SK-N-MC (cell line): ENCODE data around the gene TTC31.
"Not testable (repeated sequence)": the region's sequence is repeated elsewhere in the genome, so short reads cannot be mapped to it uniquely, and the experiment has no call there.

Source experiments
- EZH2 ChIP-seq: fragments of 200-600 bp; sonication (generic); IDR thresholded peaks from one replicate; pipeline ENCODE4 v1.6.1; 2017; ENCODE audit warnings: antibody characterized with exemption
- POLR2AphosphoS5 ChIP-seq: IDR thresholded peaks from 2 replicates; pipeline ENCODE4 v1.6.1; 2012; ENCODE audit warnings: mild to moderate bottlenecking, low read depth, low read length, borderline replicate concordance

DNA sequence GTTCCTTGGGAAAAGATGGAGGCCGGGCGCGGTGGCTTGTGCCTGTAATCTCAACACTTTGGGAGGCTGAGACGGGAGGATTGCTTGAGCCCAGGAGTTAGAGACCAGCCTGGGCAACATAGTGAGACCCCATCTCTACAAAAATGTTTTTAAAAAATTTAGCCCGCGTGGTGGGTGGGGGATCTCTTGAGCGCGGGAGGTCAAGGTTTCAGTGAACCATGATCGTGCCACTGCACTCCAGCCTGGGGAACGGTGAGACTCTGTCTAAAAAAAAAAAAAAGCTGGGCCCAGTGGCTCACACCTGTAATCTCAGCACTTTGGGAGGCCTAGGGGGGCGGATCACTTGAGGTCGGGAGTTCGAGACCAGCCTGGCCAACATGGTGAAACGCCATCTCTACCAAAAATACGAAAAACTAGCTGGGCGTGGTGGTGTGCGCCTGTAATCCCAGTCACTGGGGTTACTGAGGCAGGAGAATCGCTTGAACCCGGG lies 839 bp downstream of the TTC31 start:
- not testable (repeated sequence) for TF ChIP-seq EZH2, POLR2AphosphoS5
